Embryonic facial prominence (tissue), 1 donor: ENCODE results near the gene DCP1A.

Experiments used
- DNase-seq: peaks from one replicate; pipeline ENCODE4 v3.0.0-alpha.2; 2016; ENCODE audit errors: extremely low spot score

Gene DCP1A

GRCh38 chr3:53244271-53244670 lies 103.1 kb downstream of the DCP1A start:
- no peak for DNase-seq

- no peak for DNase-seq
Measured at GRCh38 chr3:53243785-53244184, 103.6 kb downstream of the DCP1A start.

GRCh38 chr3:53243165-53243564 lies 104.2 kb downstream of the DCP1A start:
- DNase-seq = no peak

- DNase-seq = no peak
Measured at GRCh38 chr3:53242642-53243041, 104.7 kb downstream of the DCP1A start.

- DNase-seq = no peak
Measured at GRCh38 chr3:53242155-53242554, 105.2 kb downstream of the DCP1A start.

GRCh38 chr3:53240989-53241972 lies 106.1 kb downstream of the DCP1A start:
- no peak for DNase-seq

- DNase-seq = no peak
Measured at GRCh38 chr3:53239800-53240199, 107.5 kb downstream of the DCP1A start.

- no peak for DNase-seq
Measured at GRCh38 chr3:53238886-53239285, 108.5 kb downstream of the DCP1A start.

- DNase-seq = no peak
Measured at GRCh38 chr3:53238051-53238850, 109.1 kb downstream of the DCP1A start.

GRCh38 chr3:53236112-53236841 lies 111.1 kb downstream of the DCP1A start:
- no peak for DNase-seq

- DNase-seq = no peak
Measured at GRCh38 chr3:53235545-53235944, 111.8 kb downstream of the DCP1A start.

GRCh38 chr3:53234841-53235232 lies 112.5 kb downstream of the DCP1A start:
- DNase-seq = no peak

GRCh38 chr3:53234130-53234840 lies 113.1 kb downstream of the DCP1A start:
- no peak for DNase-seq
